ENCODE data around the gene MKNK1.
"Not testable (repeated sequence)": the region's sequence is repeated elsewhere in the genome, so short reads cannot be mapped to it uniquely, and the experiment has no call there.

Gene MKNK1

GRCh38 chr1:46603858-46604549, at the start of gene MKNK1:
TSS of gene MKNK1 (minus strand) at chr1:46604268. CDS start at chr1:46583327, 20,941 bp downstream.
- DNase-seq, result peak; percentile 98

- no peak for DNase-seq
Measured at GRCh38 chr1:46653405-46653958, 49.4 kb upstream of the MKNK1 start.

DNA sequence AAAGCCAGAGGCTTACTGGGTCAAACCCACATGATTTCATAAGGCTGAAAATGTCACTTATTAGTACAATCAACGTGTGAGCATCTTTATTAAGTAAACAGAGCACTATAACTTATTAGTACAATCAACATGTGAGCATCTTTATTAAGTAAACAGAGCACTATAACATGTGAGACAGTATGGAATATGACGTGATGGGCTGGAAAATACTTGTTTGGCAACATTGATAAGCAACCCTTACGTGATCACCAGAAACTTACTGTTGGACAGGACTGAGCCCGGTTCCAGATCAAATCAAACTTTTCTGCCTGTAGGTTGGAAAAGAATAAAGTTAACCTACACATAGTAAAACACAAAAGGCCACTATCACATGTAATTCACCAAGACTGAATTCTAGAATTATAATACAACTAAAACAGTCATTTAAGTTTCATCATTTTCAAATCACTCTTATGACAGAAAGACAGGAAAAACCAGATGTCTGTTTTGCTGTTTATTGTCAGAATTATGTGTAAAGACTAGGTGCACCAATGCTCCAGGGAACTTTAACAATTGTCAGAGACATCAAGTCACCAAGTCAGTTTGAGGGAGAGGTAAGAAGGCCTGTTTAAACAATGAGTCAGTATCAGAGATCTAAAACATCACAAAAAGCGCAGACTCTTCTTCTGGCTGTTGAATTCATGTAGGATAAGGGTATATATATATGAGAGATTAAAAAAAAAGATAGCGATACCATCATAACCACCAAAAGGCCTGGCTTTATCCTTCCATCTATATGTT, 48.4 kb upstream of the MKNK1 start:
- no peak for DNase-seq

DNA sequence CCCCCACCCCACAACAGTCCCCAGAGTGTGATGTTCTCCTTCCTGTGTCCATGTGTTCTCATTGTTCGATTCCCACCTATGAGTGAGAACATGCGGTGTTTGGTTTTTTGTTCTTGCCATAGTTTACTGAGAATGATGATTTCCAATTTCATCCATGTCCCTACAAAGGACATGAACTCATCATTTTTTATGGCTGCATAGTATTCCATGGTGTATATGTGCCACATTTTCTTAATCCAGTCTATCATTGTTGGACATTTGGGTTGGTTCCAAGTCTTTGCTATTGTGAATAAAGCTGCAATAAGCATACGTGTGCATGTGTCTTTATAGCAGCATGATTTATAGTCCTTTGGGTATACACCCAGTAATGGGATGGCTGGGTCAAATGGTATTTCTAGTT, 47.1 kb upstream of the MKNK1 start:
- not testable (repeated sequence) for DNase-seq

DNA sequence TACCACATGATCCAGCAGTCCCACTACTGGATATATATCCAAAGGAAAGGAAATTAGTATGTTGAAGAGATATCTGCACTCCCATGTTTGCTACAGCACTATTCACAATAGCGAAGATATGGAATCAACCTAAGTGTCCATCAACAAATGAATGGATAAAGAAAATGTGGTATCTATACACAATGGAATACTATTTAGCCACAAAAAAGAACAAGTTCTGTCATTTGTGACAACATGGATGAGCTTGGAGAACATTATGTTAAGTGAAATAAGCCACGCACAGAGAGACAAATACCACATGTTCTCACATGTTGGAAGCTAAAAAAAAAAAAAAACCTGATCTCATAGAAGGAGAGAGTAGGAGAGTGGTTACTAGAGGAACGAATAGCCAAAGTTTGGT, 46.4 kb upstream of the MKNK1 start:
- no peak for DNase-seq

- no peak for DNase-seq
Measured at GRCh38 chr1:46649764-46650163, 45.7 kb upstream of the MKNK1 start.

GRCh38 chr1:46647611-46648010, 43.5 kb upstream of the MKNK1 start:
- no peak for DNase-seq

DNA sequence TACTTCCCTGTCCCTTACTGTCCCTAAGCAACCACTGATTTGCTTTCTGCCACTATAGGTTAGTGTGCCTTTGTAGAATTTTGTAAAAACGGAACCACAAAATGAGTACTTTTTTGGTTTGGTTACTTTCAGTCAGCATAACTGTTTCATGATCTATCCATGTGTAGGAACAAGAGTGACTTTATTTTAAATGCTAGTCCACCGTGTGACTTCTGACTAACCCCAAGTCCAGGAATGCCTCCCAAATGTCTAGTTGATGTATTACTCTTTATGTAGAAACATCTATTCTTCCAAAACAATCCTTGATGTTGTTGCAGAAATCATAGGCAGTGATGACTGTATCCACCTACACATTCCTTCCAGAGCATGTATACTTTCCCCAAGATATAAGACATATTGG, 42.8 kb upstream of the MKNK1 start:
- DNase-seq, result no peak

DNA sequence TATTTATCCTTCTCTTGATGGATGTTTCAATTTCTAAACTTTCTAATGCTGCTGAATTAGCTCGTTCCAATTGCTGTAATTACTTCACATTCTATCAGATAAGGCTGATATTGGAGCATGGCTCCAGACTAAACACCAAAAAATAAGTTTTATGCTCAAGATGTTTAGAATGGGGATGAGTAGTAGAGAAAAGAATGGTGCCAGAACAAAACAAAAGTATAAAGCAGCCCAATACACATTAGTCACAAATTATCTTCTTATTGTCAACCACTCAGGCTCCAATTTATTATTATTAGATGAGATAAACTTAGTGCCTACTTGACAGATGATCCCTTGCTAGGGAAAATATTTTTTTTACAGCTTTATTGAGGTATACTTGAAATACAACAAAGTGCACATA, 42.3 kb upstream of the MKNK1 start:
- DNase-seq, result no peak

DNA sequence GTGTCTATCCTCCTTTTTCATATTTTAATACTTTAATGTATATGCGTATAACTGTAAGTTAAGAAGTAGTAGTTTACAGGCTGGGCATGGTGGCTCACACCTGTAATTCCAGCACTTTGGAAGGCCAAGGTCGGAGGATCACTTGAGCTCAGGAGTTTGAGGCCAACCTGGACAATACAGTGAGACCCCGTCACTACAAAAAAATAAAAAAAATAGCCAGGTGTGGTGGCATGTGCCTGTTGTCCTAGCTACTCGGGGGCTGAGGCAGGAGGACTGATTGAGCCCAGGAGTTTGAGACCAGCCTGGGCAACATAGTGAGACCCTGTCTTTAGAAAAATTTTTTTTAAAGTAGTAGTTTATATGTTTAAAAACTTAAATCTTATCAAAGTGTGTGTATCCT, 41.7 kb upstream of the MKNK1 start:
- no peak for DNase-seq

DNA sequence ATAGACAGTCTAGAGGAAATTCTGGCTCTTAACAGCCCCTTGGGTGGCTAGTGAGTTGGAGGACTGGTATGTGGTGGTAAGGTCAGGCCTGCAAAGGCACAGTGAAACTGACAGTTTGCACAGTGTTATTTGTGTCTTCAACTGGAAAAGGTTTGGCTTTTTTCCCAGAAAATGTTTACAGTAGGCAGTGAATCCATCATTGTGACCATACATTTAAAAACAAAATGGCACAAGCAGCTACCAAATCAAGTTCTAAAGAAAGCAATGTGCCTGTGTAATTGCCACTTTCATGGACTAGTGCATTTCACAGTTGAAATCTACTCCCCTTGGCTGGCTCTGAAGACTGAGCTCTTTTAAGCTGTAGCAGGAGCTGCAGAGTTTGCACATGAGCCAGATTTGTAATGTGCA, 39.3 kb upstream of the MKNK1 start:
- DNase-seq, result no peak

DNA sequence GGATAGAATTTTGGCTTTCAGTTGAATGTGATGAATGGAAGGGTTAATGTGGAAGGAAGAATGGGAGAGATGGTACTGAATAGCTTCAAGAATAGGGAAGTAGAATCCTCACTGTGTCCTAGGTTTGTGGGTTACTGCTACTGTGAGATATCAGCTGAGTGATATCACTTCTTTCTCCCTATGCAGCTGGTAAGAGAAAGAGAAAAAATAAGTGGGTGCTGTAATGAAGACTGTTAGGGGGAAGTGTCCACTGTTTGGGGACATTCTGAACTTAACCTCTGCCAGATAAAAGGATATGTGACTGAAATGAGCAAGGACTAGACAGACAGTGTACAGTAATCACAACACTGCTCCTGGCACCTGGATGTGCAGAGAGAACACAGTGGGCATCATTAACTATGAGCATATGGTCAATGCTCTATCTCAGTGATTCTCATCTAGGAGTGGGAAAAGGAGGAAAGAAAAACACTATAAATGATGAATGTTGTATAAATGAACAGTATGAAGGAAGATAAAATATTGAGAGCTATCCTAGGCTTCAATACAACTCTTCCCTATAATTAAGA, 38.1 kb upstream of the MKNK1 start:
- no peak for DNase-seq

GRCh38 chr1:46639547-46639946, 35.5 kb upstream of the MKNK1 start:
- no peak for DNase-seq

- no peak for DNase-seq
Measured at GRCh38 chr1:46638921-46639320, 34.9 kb upstream of the MKNK1 start.

DNA sequence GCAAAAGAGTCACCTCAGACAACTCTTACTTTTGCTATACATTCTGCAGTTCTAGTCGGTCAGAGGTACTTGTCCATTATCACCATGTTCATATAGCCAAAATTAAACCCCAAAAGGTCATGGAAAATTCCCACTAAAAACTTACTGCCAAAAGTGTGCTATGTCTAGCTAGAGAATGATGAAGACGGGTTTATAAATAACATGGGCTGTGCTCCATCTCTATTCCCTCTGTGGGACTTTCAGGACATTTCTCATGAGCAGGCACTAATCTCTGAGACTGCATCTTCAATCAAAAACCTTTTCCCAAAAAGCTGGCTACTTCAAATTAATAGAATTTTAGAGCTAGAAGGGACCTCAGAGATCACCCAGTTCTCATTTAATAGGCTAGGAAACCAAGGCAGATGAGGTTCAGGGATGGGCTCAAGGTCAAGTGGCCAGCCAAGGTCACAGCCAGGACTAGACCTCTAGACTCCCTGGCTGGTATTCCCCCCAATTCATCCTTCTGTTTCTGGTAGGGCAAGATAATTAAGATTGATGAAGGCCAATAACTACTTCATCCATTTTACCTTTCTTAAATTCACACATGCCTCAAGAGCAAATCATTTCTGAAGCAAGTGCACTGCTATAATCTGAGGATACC, 33.5 kb upstream of the MKNK1 start:
- no peak for DNase-seq

DNA sequence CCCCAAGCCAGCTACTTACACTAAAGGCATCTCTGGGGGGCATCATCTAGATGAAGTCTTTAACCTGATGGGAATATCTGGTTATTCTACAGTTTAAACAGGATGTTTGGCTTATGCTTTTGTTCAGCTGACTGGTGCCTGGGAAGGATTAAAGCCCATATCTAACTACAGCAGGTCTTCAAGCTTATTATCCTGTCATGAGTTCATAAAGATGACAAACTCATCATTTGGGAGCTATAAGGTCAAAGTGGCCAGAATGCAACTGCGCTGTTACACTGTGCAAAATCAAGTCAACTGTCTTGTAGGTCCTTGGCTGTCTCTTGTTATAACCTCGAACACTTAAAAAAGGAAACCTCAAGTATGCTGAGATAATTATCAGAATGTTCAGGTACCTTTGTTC, 31.1 kb upstream of the MKNK1 start:
- no peak for DNase-seq

GRCh38 chr1:46630719-46631118, 26.7 kb upstream of the MKNK1 start:
- DNase-seq, result no peak

DNA sequence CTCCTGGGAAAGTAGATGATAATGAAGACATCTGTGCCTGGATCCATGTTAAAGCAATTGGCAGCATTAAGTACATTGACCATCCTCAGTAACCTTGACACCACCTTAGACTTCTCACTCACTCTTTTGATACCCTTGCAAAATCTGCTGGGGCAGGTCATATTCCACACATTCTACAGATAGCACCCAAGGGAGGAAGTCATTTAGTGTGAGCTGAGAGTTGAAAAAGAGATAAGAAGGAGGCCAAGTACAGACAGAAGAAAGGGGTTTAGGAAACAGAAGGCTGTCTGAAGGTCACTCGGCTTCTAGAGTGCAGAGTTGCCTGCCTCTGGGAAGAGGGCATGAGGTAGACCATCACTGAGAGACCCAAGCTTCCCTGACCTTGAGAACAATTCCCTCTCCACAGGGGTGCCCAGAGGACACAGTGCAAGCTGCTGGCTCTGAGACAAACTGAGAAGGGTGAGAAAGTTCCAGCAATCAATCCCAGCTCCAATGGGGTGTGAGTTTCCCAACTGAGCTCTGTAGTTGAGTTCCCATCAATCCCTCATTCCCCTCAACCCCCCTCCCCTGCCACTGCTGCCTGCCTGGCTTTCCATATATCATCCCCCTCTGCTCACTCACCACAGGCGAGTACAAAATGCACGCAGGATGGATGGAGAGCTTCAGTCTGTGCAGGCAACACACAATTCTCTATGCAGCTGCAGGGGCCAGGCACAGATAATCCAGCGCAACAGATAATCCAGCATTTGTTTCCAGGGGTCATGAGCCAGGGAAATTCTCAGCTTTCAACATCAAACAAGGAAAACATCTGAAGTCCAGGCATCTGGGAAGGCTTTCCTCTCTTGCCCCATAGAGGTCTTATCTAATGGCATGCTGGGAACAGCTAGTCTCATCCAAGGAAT, 19.9 kb upstream of the MKNK1 start:
- no peak for DNase-seq

DNA sequence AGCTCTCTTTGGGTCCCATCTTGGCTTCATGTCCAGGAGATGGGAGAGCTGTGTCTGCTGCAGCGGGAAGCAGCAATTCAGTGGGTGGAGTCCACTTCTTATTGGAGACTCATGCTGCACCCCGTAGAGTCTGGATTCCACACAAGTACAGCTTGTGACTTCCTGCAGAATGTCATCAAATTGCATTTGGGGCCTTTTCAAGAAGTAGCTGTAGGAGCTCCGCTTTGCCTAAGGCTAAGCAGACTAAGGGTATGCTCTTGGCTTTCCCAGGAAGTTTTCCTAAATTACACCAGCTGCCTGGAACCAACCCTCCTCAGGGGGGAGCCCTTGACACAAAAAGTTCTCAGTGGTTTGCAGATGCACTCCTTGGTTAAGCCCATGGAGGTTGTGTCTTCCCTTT, 18.3 kb upstream of the MKNK1 start:
- DNase-seq, result no peak

DNA sequence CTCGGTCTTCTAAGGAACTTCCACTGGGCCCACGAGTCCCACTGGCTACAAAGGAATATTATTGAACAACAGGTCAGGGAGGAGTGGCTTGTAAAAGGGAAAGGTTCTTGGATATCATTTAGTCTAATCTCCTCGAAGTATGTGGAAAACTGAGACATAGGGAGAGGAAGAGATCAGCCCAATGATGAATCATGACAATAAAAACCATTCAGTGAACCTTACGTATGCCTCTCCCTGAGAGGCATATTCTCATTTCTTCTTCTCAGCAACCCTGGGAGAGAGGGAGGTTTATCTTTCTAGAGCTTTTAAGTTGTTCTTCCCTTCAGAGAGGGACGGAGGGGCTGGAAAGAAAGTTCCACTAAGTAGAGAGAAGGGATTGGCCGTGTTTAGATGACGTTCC, 17.9 kb upstream of the MKNK1 start:
- no peak for DNase-seq

GRCh38 chr1:46619656-46620258, 15.7 kb upstream of the MKNK1 start:
- DNase-seq, result no peak

All from right hindlimb (tissue), 1 donor.